Head of caudate nucleus (tissue), 42 donors: ENCODE results near the gene ZNF318.
A peak's percentile ranks its signal among the peaks of the same experiment; 100 is the strongest.
"Not testable (repeated sequence)": the region's sequence is repeated elsewhere in the genome, so short reads cannot be mapped to it uniquely, and the experiment has no call there.

Experiments
- DNase-seq, 42 donors: peaks; one replicate each; pipeline versions ENCODE4 v3.0.0 to v3.0.0-alpha.2; 2020 to 2021; ENCODE audit warnings: mixed read lengths in 7 of 42
- intact Hi-C: fragments of 100-400 bp; cut with DNase I; formaldehyde crosslinking; loops from one replicate; pipeline ENCODE4 v1.15.0; 2022

The ZNF318 gene

GRCh38 chr6:43308101-43308989 lies 61.1 kb downstream of the ZNF318 start, which contains the start of gene CRIP3:
Gene CRIP3, minus strand, starts transcription at chr6:43308826. Its CDS starts 34 bp downstream, at chr6:43308792.
- intact Hi-C loops, result no loop called here
- DNase-seq, result no peak

- DNase-seq, result no peak
- intact Hi-C loops, result no loop called here
These were observed 61.9 kb downstream of the ZNF318 start for GRCh38 chr6:43307451-43308100.

- DNase-seq, result no peak
- intact Hi-C loops, result no loop called here
These were observed 63.4 kb downstream of the ZNF318 start for GRCh38 chr6:43306086-43306485.

- intact Hi-C loops, result no loop called here
- DNase-seq, result peak in 1 of 42 donors; percentile 8
These were observed 64.6 kb downstream of the ZNF318 start for GRCh38 chr6:43304882-43305281.

GRCh38 chr6:43304361-43304760 lies 65.1 kb downstream of the ZNF318 start:
- intact Hi-C loops, result no loop called here
- peak in 1 of 42 donors; percentile 20 for DNase-seq

- intact Hi-C loops, result no loop called here
- peak in 1 of 42 donors; percentile 12 for DNase-seq
These were observed 65.6 kb downstream of the ZNF318 start for GRCh38 chr6:43303751-43304331.

GRCh38 chr6:43303006-43303405 lies 66.4 kb downstream of the ZNF318 start:
- intact Hi-C loops, result not testable (repeated sequence)
- DNase-seq, result peak in 1 of 42 donors; percentile 12

- intact Hi-C loops, result no loop called here
- DNase-seq, result peak in 2 of 42 donors; percentile 31 to 33
These were observed 67.3 kb downstream of the ZNF318 start for GRCh38 chr6:43302126-43302525.

- intact Hi-C loops, result no loop called here
- DNase-seq, result peak in 2 of 42 donors; percentile 8 to 34
These were observed 68.2 kb downstream of the ZNF318 start for GRCh38 chr6:43301081-43301870.

- DNase-seq, result peak in 3 of 42 donors; percentile 13 to 38 (median 30)
- intact Hi-C loops, result no loop called here
These were observed 69.8 kb downstream of the ZNF318 start for GRCh38 chr6:43299338-43300293.

GRCh38 chr6:43298565-43299337 lies 70.7 kb downstream of the ZNF318 start:
- intact Hi-C loops, result no loop called here

GRCh38 chr6:43297644-43298564 lies 71.5 kb downstream of the ZNF318 start, which contains the start of gene SLC22A7:
Gene SLC22A7, plus strand, starts transcription at chr6:43298260. Its CDS starts 99 bp downstream, at chr6:43298359.
- peak in 5 of 42 donors; percentile 23 to 46 (median 28) for DNase-seq
- intact Hi-C loops, result no loop called here

More at GRCh38 chr6:43298565-43299337, 70.7 kb downstream of the ZNF318 start:
- DNase-seq, result peak in 2 of 42 donors; percentile 3 to 32

- peak in 1 of 42 donors; percentile 2 for DNase-seq
- intact Hi-C loops, result no loop called here
These were observed 72.5 kb downstream of the ZNF318 start for GRCh38 chr6:43296780-43297497.

GRCh38 chr6:43295456-43295855 lies 74.0 kb downstream of the ZNF318 start:
- intact Hi-C loops, result no loop called here
- DNase-seq, result no peak

- intact Hi-C loops, result no loop called here
- no peak for DNase-seq
These were observed 74.9 kb downstream of the ZNF318 start for GRCh38 chr6:43294536-43294935.
